ENCODE data around the gene GRID1.

GRID1 gene

DNA sequence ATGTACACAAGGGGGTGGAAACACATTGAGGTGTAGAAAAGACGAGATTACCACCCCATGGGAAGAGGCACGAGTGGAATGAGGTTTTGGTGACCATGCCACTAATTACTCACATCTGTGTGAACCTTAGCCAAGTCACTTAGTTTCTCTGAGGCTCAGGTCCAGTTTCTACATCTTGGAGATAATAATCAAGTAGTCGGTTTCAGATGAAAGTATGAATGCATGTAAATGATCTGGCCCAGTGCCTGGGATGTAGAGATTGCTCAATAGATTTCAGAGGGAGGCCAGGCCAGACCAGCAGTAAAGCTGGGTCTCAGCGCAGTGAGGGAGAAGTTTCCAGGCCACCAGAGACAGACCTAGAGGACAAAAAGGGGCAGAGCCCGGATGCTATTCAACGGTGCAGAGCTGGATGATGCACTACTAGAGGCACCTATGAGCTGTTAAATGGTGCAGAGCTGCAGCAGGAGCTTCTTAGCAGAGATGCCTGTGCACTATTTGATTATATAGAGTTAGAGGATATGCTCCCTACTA lies 725.1 kb downstream of the GRID1 start:
- DNase-seq, result no peak

DNA sequence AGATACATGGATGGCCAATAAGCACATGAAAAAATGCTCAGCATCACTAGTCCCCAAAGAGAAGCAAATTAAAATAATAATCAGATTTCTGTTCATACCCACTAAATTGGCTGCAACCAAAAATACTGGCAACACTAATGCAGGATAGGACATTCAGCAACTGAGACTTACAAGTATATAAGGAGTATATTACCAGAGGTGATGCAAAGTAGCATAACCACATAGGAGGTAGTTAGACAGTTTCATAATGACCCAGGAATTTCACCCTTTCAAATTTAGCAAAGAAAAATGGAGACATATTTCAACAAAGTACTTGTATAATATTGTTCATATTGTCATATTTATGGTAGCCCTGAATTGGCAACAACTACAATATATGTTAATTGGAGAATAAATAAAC lies 727.8 kb downstream of the GRID1 start:
- no peak for DNase-seq

DNA sequence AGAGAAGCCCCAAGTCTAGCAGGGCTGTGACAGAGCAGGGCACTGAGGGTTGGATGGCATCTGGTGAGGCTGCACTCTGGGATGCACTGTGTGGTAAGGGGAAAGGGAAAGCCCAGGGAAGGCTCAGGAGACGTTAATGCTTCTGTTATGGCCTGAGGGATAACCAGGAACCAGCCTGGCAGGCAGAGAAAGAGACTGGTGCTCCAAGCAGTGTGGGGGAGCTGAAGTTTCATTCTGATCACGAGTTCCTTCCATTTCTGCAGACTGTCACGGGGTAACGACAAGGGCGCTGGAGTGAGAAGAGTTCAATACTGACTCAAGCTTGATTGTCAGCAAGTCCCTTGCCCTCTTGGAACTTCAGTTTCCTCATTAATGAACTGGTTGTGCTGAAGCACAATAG lies 730.9 kb downstream of the GRID1 start:
- DNase-seq, result no peak

DNA sequence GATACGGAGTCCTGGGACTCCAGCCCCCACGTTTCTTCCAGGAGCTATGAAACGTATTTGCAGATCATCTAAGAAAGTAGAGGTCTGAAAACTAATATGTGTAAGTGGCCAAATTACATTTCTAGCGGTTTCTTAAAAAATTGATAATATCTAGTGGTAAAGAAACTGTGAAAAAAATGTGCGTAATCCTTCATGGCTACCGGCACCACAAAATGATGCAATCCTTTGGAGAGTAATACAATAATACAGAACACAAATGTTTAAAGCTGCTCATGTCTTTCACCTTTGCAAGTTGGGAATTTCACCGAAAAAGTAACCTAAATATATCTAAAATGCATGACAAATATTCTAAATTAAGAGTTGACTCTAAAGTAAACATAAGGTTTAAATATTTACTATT lies 742.1 kb downstream of the GRID1 start:
- DNase-seq, result no peak

DNA sequence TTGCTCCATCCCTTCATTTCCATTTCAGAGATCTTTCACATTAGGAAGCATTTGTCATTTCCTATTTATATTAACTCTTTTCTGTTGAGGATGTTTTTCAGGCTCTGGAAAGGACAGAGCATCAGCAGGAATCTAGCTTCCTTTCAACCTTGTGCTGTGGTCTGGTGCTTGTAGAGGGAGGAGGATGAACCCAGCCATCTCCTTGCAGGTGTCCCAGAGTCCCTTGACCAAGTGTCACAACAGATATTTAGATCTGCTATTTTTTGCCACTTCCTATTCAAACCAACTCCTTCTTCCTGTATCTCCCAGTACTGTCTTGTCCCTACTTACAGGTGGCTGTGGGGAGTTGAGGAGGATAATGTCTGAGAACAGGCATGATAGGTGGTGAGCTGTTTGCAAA lies 742.8 kb downstream of the GRID1 start:
- no peak for DNase-seq

DNA sequence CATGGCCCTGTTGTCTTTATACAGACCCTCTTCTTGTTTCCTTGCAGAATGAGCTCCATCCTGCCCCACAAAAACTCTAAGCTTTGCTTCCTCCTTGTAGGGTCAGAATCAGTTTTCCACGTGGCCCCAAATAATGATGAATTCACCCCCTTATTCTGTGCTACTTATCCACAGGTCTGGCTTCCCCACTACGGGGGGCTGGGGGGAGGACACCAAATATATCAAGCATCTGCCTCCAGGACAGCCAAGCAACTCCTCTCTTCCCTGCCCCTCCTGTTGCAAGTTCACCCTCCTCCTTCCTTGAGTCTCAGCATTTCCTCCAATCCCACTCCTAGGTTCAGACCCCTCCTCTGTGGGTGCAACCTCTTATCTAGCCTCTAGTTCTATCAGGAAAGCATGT lies 743.3 kb downstream of the GRID1 start:
- DNase-seq, result no peak

DNA sequence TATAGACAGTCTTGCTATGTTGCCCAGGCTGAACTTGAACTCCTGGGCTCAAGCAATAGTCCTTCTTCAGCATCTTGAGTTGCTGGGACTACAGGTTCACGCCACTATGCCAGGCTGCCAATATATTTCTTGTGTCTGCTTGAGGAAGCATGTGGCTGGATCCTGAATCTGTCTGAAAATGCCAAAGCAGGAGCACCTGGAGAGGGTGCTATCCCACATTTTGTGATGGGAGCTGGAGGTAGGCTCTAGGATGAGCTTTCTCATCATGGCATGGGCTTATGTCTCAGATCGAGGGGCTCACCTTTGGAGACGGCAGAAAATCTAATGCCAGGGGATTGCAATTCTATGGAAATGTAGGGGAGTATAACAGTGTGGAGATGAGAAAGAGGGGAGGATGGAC lies 744.2 kb downstream of the GRID1 start:
- DNase-seq, result no peak

DNA sequence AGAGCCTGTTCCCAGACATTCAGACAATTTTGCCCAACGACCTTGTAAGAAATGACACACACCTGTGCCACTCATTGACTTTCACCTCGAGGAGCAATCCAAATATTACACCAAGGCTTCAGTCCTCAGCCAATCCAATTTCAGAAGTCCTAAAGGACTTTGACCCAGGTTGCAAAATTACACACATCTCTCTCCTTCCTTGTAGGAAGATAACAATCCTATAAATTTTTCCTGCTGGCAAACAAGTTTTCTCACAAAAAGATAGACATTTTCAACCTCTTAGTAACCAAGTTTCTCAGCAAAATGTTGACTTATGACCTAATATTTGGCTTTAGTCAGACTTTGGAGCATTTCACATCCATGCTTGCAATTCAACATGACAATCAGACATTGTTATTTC lies 745.0 kb downstream of the GRID1 start:
- DNase-seq, result no peak

DNA sequence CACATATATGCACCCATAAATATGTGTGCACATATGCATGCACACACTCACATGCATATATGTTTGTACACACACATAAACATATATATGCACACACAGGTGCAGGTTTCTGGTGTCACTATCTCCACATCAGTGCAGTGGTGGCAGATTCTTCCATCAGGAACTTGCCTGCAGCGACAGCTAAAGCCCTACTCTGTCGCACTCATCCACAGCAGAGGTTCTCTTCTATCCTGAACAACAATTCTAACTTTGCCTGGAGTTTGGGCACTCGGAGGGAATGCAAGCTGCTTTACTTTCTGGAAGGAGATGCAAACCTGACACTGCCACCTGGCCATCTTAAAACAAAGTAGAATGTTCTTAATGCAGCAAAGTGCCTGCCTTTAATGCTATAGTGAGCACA lies 745.8 kb downstream of the GRID1 start:
- DNase-seq, result no peak

DNA sequence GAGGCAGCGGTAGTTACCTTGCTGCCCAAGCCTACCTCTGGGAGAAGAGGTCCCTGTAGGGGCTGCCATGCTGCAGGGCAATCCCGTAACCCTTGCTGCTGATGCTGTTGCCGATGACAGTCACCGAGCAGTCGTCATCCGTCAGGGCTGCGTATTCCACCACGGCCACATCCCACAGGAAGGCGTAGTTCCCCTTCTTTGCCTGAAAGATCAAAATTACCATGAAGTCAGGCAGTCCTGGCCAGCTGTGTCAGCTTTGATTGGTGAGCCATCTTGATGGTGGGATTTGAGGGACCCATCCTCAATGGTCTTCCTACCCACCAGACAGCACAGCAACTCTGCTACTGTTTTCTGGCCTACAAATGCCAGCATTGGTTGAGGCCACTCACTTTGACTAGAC lies 746.8 kb downstream of the GRID1 start:
- no peak for DNase-seq

DNA sequence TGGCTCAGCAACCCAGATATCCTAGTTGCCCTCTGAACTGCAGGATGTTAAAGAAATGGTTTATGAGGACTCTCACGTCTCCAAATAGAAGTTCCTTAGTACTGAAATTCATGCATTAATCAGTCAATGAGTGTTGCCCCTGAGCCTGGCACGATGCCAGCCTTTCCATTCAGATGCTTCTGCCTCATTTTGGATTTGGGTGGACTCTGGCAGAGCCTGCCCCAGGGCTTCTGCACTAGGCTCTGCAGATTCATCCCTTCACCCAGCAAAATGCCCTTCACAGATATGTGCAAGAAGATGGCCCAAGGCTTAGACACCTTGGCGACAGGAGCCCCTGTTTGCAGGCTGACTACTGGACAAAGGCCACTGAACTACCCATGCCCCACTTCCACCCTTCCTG lies 747.8 kb downstream of the GRID1 start:
- DNase-seq, result no peak

DNA sequence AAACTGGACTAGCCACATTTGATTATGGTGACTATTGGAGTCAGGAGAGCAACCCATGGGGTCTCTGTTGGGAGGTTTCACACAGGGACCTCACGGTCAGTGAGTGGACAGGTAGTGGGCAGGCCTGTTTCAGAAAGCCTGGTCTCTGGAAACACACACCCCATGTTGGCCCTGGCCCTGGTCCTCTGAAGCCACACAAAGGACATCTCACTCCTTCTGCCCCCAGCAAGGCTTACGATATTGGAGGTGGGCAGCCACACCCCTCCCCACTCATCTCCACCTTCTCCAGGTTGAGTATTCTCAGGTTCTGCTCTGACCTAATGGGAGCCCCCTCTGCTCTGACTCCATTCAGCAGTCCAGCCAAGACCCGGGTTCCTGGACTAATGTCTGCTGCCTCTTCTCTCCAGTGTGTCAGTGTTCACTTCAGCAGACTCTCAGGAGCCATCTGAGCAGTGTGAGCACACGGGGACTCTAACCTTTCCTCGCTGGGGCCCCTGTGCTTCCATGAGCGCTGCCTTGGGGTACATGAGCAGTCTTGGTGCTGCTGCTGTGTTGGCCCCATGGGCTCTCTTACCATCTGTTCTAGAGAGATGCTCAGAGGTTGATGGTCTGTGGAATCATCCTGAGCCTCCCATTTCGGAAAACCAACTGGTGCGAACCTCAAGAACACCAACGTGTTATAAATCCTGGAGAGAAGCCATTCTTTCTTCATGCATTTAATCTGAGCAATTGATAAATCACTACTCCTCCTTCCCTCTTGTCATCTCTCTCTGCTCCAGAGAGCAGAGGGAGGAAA lies 748.6 kb downstream of the GRID1 start:
- no peak for DNase-seq

DNA sequence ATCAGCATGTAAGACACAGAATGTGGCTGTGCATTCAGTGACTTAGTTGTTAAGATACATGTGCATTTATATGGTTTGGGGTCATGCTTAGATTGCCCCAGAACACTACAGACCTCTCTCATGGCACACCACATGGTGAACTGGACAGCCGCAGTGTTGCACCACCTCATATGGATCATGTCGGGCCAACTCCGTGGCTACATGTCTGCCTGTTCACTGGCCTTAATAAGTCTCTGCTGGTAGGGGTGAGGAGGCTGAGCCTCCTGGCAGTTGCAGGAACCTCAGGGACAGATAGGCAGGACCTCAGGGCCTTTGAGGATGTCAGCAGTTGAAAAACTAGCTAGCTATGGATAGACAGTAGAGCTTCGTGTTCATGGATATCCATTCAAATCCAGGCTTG lies 751.0 kb downstream of the GRID1 start:
- DNase-seq, result no peak

DNA sequence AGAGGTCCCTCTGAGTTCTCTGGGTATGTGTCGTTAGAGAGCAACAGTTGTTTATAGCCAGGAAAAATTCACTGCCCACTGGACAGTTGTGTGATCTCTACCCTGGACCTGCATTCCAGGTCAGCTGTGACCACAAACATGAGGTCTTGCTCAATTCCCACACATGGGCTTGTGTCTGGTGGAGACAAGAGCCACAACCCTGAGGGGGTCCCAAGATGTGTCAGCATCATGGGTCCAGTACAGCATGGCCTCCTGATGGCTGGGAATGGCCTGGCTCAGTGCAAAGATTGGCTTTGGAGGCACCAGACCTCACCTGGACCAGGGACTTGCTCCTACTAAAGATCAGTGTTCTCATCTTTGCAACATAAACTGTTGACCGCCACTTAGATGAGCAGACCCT lies 751.6 kb downstream of the GRID1 start:
- no peak for DNase-seq

DNA sequence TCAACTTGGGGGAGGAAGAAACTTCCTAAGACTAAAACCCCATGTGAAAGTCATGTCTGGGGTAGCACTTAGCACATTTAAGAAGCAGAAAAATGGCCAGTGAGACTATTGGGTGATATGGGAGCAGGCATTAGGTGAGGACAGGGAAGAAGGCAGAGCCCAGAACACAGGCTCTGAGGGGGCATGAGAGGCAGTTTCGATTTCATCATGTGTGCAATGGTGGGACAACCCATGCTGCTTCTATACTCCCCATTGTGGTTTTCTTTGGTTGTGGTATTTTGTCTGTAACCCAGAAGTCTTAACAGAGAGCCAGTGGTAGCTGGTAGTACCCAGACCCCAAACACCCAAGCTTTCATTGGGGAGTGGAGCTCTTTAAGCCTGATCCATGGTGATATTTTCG lies 752.0 kb downstream of the GRID1 start:
- DNase-seq, result no peak

DNA sequence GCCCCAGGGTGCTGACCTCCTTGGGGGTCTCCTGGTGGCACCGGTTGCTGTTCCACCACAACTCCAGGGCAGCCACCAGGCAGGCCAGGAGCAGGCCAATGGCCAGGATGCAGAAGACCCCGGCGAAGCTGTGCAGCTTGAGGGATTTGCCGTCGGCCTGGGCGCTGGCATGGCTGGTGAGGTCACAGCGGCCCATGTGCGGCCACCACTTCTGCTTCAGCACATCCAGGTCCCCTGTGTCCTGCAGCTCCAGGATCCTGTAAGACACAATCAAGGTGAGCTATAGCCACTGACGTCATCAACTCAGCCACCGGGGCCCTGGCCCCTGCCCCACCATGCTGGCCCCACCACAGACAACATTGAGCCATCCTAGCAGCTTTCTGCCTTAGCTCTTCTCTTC lies 753.2 kb downstream of the GRID1 start:
- DNase-seq, result no peak

DNA sequence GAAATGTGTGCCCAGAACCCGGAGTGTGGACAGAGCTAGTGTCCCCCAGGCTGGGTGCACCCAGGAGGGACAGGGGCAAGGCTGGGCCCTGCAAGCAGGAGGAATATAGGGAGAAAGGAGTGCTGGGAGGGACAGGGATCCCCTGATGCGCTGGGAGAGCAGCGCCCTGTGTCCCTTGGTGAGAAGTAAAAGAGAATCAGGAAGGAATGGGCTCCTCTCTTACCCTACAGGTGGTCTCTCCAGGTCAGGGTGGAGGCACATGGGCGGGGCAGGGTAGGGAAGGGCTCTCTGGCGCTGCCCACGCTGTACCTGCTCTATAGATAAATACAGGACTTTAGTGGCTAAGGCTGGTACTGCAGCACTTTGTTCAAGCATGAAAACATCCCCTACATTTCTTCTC lies 753.8 kb downstream of the GRID1 start:
- no peak for DNase-seq

DNA sequence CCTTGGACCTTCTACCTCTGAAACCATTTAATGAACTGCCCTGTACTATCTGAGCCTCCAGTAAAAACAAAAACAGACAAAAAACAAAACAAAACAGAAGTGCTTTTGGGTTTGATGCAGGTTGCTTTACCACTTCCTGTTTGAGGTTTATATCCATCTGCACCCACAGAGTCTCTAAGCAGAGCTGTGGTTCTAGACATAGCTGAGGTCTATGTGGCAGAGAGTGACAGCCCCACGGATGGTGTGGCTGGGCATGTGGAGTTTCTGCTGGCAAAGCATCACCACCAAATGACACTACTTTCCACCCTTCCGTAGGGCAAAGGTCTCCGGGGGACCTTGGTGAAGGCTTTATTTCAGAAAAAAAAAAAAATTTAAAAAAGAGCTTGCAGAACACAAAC lies 754.2 kb downstream of the GRID1 start:
- DNase-seq, result no peak

DNA sequence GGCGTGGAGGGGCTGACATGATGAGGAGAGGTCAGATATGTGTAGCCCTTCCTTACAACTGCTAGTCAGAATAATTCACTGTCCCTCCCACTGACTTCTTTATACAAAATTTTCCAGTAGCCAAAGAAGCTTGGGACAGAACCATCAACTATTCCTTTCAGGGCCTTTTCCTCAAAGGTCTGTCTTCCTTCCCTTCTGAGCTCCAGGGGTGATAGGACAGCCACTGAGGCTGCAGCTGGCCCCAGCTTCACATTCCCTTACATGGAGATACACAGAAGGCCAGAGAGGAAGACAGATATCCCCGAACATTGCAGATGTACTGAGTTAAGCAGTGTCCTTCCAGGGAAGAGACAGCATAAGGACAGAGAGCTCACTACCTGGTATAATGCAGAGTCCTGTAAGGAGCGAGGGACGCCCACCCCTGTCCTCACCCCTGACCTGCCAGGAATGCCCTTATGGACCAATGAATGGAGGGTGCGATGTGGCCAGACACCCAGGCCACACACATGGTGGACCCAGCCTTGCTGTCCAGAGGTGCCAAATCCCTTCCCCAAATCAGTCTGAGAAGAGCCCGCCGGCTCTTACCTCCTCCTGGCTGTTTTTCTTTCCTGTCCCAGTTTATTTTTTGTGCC lies 754.7 kb downstream of the GRID1 start:
- no peak for DNase-seq

DNA sequence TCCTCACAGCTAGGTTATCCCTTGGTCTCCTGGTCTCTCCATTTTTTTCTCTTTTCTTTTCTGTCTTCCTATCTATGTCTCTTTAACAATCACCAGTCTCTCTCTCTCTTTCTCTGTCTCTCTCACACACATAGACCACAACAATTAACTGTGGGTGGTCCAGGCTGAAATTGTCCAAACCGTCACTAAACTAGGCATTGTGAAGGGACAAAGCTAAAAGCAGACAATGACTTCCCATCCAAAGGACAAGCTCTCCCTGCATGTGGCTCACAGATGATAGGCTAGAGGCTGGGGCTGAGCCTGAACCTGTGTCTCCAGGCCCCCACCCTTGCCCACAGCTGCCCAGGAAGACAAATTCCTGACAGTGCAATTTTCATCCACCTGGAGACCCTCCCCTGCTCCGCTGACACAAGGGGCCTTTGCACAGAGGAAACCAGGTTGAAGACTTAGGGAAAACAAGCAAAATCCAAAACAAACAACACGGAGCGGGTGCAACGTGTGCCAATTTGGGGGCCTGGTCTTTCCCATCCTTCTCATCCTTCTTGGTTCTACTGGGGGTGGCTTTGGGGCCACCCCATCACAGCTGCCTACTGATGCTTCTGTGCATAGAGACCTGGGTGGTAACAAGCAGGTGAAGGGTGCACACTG lies 755.4 kb downstream of the GRID1 start:
- DNase-seq, result no peak

DNA sequence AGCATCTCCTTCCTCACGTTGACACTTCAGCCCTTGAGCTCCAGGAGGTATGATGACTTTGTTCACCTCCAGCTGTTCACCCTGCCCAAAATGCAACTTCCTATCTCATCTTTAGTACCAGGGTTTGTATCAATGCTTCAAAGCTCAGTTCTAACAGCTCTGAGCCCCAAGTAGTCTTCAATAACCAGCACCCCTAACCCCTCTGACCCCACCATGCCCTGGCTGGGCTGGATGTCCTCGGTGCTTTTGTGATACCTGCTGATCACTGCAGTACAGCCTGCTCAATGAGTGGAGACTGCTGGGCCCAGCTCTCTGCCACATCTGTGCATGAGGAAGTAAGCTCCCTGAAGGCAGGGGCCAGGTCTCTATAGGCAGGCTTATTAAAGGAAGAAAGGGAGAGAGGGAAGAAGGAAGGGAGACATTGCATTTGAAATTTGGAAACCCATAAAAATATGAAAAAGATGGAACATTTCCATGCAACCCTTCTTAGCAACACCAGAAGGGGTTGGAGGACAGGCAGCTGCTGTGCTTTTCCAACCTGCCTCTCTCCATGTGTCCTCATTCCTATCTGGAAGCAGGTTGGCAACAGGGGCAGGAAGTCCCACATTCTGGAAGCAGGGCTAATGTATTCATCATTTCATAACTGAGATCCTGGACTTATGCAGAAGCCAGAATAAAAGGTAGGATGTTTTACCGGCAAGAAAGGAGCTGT lies 756.1 kb downstream of the GRID1 start:
- DNase-seq, result no peak

DNA sequence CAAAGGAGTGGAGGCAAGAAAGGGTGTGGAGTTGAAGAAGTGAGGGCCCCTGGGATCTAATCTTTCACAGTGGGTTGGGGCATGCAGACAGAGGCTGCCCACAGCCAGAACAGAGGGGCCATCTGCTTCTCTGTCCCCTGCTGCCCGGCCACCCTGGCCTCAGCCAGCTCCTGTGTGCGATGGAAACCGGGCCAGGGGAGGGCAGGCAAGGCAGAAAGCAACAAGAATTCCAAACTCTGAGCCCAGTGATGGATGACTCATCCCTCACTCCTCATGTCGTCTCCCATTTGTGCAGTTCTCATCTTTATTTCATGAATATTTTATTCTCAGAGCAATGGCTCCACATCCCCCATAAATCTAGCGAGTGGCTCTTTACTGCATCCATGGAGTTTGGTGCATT lies 757.1 kb downstream of the GRID1 start:
- DNase-seq, result no peak

DNA sequence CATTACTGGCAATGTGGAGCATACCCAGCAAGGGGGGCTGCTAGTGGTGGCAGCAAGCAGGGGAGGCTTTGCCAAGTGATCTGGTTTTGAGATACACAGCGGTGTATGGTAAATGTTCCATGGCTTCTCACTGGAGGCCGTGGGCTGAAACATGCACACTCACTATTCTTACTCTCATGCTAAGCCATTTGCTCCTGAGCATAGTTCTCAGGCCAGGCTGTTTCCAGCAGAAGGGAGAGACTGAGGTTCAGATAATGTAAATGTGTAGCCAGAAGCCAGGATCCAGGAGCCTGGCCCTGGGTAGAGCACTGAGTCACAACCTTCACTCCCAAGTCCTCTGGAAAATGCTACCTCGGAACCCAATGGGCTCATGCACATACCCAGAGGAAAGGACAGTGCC lies 757.9 kb downstream of the GRID1 start:
- no peak for DNase-seq

Data from suppressor macrophage (primary cell).